GM18907 (cell line): ENCODE results near the gene MYO5B.

Source experiments
- ATAC-seq: cut with Tn5 transposase; IDR thresholded peaks from one replicate; pipeline ENCODE4 v1.9.1; 2021; ENCODE audit warnings: mild to moderate bottlenecking, moderate library complexity; ENCODE audit not compliant: unreplicated experiment

Gene MYO5B

GRCh38 chr18:50074404-50074803, 120.5 kb downstream of the MYO5B start:
- ATAC-seq, result no peak

- ATAC-seq, result no peak
These were observed 121.6 kb downstream of the MYO5B start for GRCh38 chr18:50073319-50073718.

GRCh38 chr18:50072146-50072545, 122.8 kb downstream of the MYO5B start:
- ATAC-seq, result no peak

GRCh38 chr18:50071397-50071796, 123.5 kb downstream of the MYO5B start:
- ATAC-seq, result no peak

GRCh38 chr18:50069422-50069821, 125.5 kb downstream of the MYO5B start:
- no peak for ATAC-seq

- ATAC-seq, result no peak
These were observed 129.4 kb downstream of the MYO5B start for GRCh38 chr18:50065527-50065926.

- ATAC-seq, result no peak
These were observed 129.9 kb downstream of the MYO5B start for GRCh38 chr18:50065039-50065438.

GRCh38 chr18:50061876-50062517, 132.9 kb downstream of the MYO5B start:
- no peak for ATAC-seq

- ATAC-seq, result no peak
These were observed 134.1 kb downstream of the MYO5B start for GRCh38 chr18:50060822-50061221.

- ATAC-seq, result no peak
These were observed 136.2 kb downstream of the MYO5B start for GRCh38 chr18:50058731-50059130.

- ATAC-seq, result no peak
These were observed 137.9 kb downstream of the MYO5B start for GRCh38 chr18:50057009-50057408.

GRCh38 chr18:50056185-50056584, 138.8 kb downstream of the MYO5B start:
- ATAC-seq, result no peak

- no peak for ATAC-seq
These were observed 139.5 kb downstream of the MYO5B start for GRCh38 chr18:50055488-50055887.

- ATAC-seq, result no peak
These were observed 141.8 kb downstream of the MYO5B start for GRCh38 chr18:50053111-50053510.

GRCh38 chr18:50051288-50051687, 143.7 kb downstream of the MYO5B start:
- ATAC-seq, result no peak

- no peak for ATAC-seq
These were observed 149.8 kb downstream of the MYO5B start for GRCh38 chr18:50045126-50045525.

GRCh38 chr18:50044402-50044801, 150.5 kb downstream of the MYO5B start:
- no peak for ATAC-seq

GRCh38 chr18:50042611-50043010, 152.3 kb downstream of the MYO5B start:
- ATAC-seq, result no peak

- ATAC-seq, result no peak
These were observed 155.2 kb downstream of the MYO5B start for GRCh38 chr18:50039746-50040145.

GRCh38 chr18:50038448-50038847, 156.5 kb downstream of the MYO5B start:
- ATAC-seq, result no peak

- no peak for ATAC-seq
These were observed 160.9 kb downstream of the MYO5B start for GRCh38 chr18:50034029-50034428.

GRCh38 chr18:50033004-50033403, 161.9 kb downstream of the MYO5B start:
- no peak for ATAC-seq

GRCh38 chr18:50030146-50030545, 164.8 kb downstream of the MYO5B start:
- ATAC-seq, result no peak
